OCI-LY1 (cell line): ENCODE results near the gene UTP11.

Experiments used
- H2AFZ ChIP-seq: fragments of 200-600 bp; sonication (generic), shearing (Covaris generic); 2 replicates; pipeline ENCODE4 v1.6.0; 2014; ENCODE audit warnings: antibody characterized with exemption, mild to moderate bottlenecking, low read length
- H3F3A ChIP-seq: fragments of 200-600 bp; sonication (generic), shearing (Covaris generic); 2 replicates; pipeline ENCODE4 v1.6.0; 2014; ENCODE audit warnings: mild to moderate bottlenecking, antibody characterized with exemption, low read length, moderate library complexity; ENCODE audit not compliant: insufficient read depth
- H3K27ac ChIP-seq: fragments of 200-600 bp; sonication (generic); 2 replicates; pipeline ENCODE4 v1.5.1; 2014; ENCODE audit warnings: low read length, mixed run types, mild to moderate bottlenecking, low read depth; ENCODE audit not compliant: poor library complexity, severe bottlenecking
- H3K27me3 ChIP-seq: fragments of 200-600 bp; sonication (generic); 2 replicates; pipeline ENCODE4 v1.6.0; 2014; ENCODE audit warnings: antibody characterized with exemption, mild to moderate bottlenecking, low read length, moderate library complexity; ENCODE audit not compliant: insufficient read depth
- H3K36me3 ChIP-seq: fragments of 200-600 bp; sonication (generic); 2 replicates; pipeline ENCODE4 v1.6.1; 2014; ENCODE audit warnings: mild to moderate bottlenecking, antibody characterized with exemption, low read length, moderate library complexity, mixed read lengths; ENCODE audit not compliant: insufficient read depth
- H3K4me1 ChIP-seq: fragments of 200-600 bp; sonication (generic); 2 replicates; pipeline ENCODE4 v1.5.1; 2014; ENCODE audit warnings: mild to moderate bottlenecking, low read length, moderate library complexity; ENCODE audit not compliant: insufficient read depth, severe bottlenecking
- H3K4me2 ChIP-seq: fragments of 200-600 bp; sonication (generic), shearing (Covaris generic); 2 replicates; pipeline ENCODE4 v1.6.1; 2014; ENCODE audit warnings: low read length
- H3K4me3 ChIP-seq: fragments of 200-600 bp; sonication (generic); 2 replicates; pipeline ENCODE4 v1.5.1; 2014; ENCODE audit warnings: low read length, low read depth, mild to moderate bottlenecking, mixed read lengths; ENCODE audit not compliant: poor library complexity, severe bottlenecking
- H3K79me2 ChIP-seq: fragments of 200-600 bp; shearing (Covaris generic); 2 replicates; pipeline ENCODE4 v1.6.1; 2016; ENCODE audit warnings: mixed run types, low read length, mixed read lengths; ENCODE audit not compliant: insufficient read depth
- H3K9ac ChIP-seq: fragments of 200-600 bp; sonication (generic), shearing (Covaris generic); 2 replicates; pipeline ENCODE4 v1.6.1; 2014; ENCODE audit warnings: mild to moderate bottlenecking, low read length, mixed read lengths
- H3K9me2 ChIP-seq: fragments of 200-600 bp; sonication (generic), shearing (Covaris generic); 2 replicates; pipeline ENCODE4 v1.6.1; 2014; ENCODE audit warnings: low read depth, mild to moderate bottlenecking, low read length, mixed read lengths
- H3K9me3 ChIP-seq: fragments of 200-600 bp; shearing (Covaris generic); 2 replicates; pipeline ENCODE4 v1.6.1; 2014; ENCODE audit warnings: low read length, mixed read lengths
- H4K20me1 ChIP-seq: fragments of 200-600 bp; sonication (generic), shearing (Covaris generic); 2 replicates; pipeline ENCODE4 v1.6.0; 2016; ENCODE audit warnings: mild to moderate bottlenecking, low read length; ENCODE audit not compliant: insufficient read depth
- CTCF ChIP-seq: fragments of 200-600 bp; sonication (generic), shearing (Covaris generic); IDR thresholded peaks from 2 replicates; pipeline ENCODE4 v1.5.1; 2017; ENCODE audit warnings: mild to moderate bottlenecking, antibody characterized with exemption, low read length, moderate library complexity, mixed read lengths
- EZH2 ChIP-seq: fragments of 200-600 bp; sonication (generic), shearing (Covaris generic); IDR thresholded peaks from 2 replicates; pipeline ENCODE4 v1.8.0; 2017; ENCODE audit warnings: borderline replicate concordance, mixed run types, mild to moderate bottlenecking, antibody characterized with exemption, low read length, moderate library complexity, mixed read lengths

The UTP11 gene

DNA sequence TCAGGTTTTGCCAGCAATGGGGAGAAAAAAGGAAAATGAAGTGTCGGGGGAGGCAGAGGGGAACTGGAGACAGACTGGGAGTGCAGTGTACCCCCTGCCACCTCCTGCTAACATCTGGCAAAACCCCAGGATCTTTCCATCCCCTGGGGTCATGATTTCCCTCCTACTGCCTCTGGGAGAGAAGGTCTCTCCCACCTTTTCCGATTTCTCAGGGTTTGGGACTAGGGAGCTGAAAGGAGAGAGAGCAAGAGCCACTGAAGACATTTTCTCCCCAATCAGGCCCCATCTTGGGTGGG is 12.4 kb upstream of the UTP11 start:
- H3K36me3 ChIP-seq, result no peaks in the 10 kb centered on the region
- H3F3A ChIP-seq, result no peaks in the 10 kb centered on the region
- H3K9ac ChIP-seq, result no peak overlapping the region
- no peaks in the 10 kb centered on the region for H4K20me1 ChIP-seq
- no peak overlapping the region for H3K4me3 ChIP-seq
- no peaks in the 10 kb centered on the region for H3K79me2 ChIP-seq
- no peak overlapping the region for H3K27ac ChIP-seq
- no peaks in the 10 kb centered on the region for H3K9me3 ChIP-seq
- H3K9me2 ChIP-seq, result no peaks in the 10 kb centered on the region
- TF ChIP-seq EZH2, result no peak
- no peak for TF ChIP-seq CTCF
- no peak overlapping the region for H2AFZ ChIP-seq
- peaks cover 17% of the 10 kb centered on the region for H3K4me1 ChIP-seq
- H3K27me3 ChIP-seq, result no peaks in the 10 kb centered on the region
- no peak overlapping the region for H3K4me2 ChIP-seq

DNA sequence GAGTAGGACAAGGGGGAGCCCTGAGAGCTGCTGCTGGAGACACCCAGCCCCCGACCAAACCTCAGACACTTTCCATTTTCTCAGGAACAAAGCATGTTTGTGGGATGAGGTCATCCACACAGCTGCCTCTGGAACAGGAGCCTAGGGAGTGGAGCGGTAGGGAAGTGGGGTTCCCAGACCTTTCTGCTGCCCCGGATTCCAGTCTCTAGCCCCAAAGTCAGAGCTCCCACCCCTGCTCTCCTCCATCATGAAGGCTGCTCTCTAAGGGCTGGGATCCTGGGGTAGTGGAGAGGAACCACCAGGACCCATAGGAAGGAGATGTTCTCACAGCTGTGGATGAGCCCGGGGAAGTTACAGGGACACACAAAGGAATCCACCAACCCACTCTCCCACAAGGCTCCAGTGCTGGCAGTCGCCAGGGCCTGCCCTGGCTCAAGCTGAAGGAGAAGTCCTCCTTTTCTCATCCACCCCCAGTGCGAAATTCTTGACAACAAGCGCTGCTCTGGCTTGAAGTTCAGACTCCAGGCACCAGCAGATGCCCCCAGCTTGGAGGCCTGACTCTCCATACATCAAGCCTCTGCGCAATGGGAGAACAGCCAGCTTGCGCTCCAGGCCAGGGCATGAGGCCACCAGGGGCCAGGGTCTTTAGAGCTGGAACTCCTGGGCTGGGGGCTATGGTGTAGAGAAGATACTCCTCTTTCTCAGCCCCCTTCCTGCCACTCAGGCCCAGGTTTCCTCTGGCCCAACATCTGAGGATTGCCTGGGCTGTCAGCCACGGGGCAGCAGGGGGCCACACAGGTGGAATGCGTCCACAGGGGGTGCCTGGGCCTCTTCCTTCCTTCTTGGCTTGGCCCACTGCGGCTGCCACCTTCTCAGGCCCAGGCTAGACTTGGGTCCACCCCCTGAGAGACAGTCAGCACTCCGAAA is 11.7 kb upstream of the UTP11 start:
- peaks cover 11% of the 10 kb centered on the region for H3K4me1 ChIP-seq
- no peak overlapping the region for H2AFZ ChIP-seq
- H3K27ac ChIP-seq, result no peak overlapping the region
- no peak overlapping the region for H3K4me3 ChIP-seq
- no peaks in the 10 kb centered on the region for H3K9me3 ChIP-seq
- H3K27me3 ChIP-seq, result no peaks in the 10 kb centered on the region
- H3K79me2 ChIP-seq, result no peaks in the 10 kb centered on the region
- H3K36me3 ChIP-seq, result no peaks in the 10 kb centered on the region
- TF ChIP-seq CTCF, result no peak
- TF ChIP-seq EZH2, result no peak
- no peak overlapping the region for H3K9ac ChIP-seq
- no peak overlapping the region for H3K4me2 ChIP-seq
- H4K20me1 ChIP-seq, result no peaks in the 10 kb centered on the region
- no peaks in the 10 kb centered on the region for H3K9me2 ChIP-seq
- no peaks in the 10 kb centered on the region for H3F3A ChIP-seq

DNA sequence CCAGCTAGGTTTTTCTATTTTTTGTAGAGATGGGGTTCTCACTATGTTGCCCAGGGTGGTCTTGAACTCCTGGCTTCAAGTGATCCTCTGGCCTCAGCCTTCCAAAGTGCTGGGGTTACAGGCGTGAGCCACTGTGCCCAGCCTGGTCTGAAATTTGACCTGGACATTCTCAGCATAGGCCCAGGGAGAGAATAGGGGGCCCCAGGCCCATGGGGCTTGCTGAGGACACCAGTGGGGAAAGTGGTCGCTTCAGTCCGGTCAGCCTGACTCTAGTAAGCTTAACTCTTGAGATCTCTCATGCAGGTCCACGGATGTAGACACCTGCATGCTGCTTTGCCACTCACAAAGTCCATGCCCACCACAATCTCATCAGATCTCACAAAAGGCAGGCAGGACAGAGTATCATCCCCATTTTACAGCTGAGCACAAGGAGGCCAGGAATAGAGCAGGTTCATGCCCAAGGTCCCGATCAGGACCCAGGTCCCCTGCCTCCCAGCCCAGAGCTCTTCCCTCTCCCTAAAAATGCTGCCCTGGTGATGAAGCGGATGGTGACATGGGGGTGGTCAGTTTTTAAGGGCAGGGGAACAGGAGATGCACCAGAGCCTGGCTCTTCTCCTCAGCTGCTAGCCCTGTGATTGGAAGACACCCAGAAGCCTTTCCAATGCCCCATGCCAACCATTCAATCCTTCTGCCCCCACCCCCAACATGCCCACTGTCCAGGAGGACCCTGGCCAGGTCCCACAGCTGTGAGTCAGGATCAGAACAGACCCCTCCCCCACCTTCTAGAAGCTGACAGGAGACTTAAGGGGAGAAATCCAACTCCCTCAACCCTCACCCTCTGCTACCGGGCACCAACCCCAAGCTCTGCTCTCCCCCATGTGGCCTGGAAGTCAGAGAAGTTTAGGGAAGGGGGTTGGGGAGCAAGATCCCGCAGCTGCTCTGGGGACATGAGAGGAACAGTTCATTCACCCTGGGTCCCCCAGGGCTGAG is 9.0 kb upstream of the UTP11 start:
- Histone ChIP-seq H3K79me2 (no peaks in the 10 kb centered on the region), H3K9ac (no peak overlapping the region), H3K9me3 (no peaks in the 10 kb centered on the region), H3K9me2 (no peaks in the 10 kb centered on the region), H2AFZ (no peak overlapping the region), H3K4me1 (peaks cover 7% of the 10 kb centered on the region), H3K4me3 (no peak overlapping the region), H3K27me3 (no peaks in the 10 kb centered on the region), H4K20me1 (no peaks in the 10 kb centered on the region), H3K27ac (no peak overlapping the region), H3F3A (no peaks in the 10 kb centered on the region), H3K4me2 (no peak overlapping the region), H3K36me3 (no peaks in the 10 kb centered on the region)
- TF ChIP-seq EZH2, result no peak
- no peak for TF ChIP-seq CTCF
